HepG2 (cell line): ENCODE results near the gene DOK7. TPM values are rescaled to one million over a fixed set of nuclear protein-coding genes. Genes with fewer than 3 reads are reported as not detected.

Experiments used
- ARNT2 ChIP-seq: sonication (generic); formaldehyde crosslinking; IDR thresholded peaks from 2 replicates; pipeline ENCODE4 v1.8.0; 2022; ENCODE audit warnings: mild to moderate bottlenecking, low read depth, missing genetic modification reagents, moderate library complexity
- GLI4 ChIP-seq: sonication (generic); formaldehyde crosslinking; IDR thresholded peaks from 2 replicates; pipeline ENCODE4 v1.5.1; 2020; ENCODE audit warnings: missing genetic modification reagents, mild to moderate bottlenecking, moderate library complexity, borderline replicate concordance
- HDAC2 ChIP-seq: sonication (generic); formaldehyde crosslinking; IDR thresholded peaks from 2 replicates; pipeline ENCODE4 v1.4.0; 2020; ENCODE audit warnings: missing genetic modification reagents
- JDP2 ChIP-seq: sonication (generic); formaldehyde crosslinking; IDR thresholded peaks from 2 replicates; pipeline ENCODE4 v1.8.1; 2022; ENCODE audit warnings: missing genetic modification reagents, borderline replicate concordance
- KIAA2018 ChIP-seq: sonication (generic); formaldehyde crosslinking; IDR thresholded peaks from 2 replicates; pipeline ENCODE4 v1.5.0; 2020; ENCODE audit warnings: mild to moderate bottlenecking, missing genetic modification reagents, borderline replicate concordance
- MEIS1 ChIP-seq: sonication (generic); formaldehyde crosslinking; IDR thresholded peaks from 2 replicates; pipeline ENCODE4 v1.9.0; 2021; ENCODE audit warnings: mild to moderate bottlenecking, missing genetic modification reagents, moderate library complexity, borderline replicate concordance
- MTA3 ChIP-seq: sonication (generic); formaldehyde crosslinking; IDR thresholded peaks from 2 replicates; pipeline ENCODE4 v1.4.0; 2020; ENCODE audit warnings: missing genetic modification reagents
- PRPF4 ChIP-seq: fragments of 200-400 bp; formaldehyde crosslinking; IDR thresholded peaks from 2 replicates; pipeline ENCODE4 v1.6.1; 2016; ENCODE audit warnings: low read length, low read depth; ENCODE audit not compliant: poor library complexity, severe bottlenecking
- SP1 ChIP-seq, 2 experiments: fragments of 450-650 bp in 1 of 2; sonication (generic) in 1 of 2; formaldehyde crosslinking in 1 of 2; IDR thresholded peaks; 2 replicates each; pipeline versions ENCODE4 v1.4.0 to v1.6.1; 2016 to 2020; ENCODE audit warnings: missing genetic modification reagents in 1 of 2
- TFAP4 ChIP-seq: sonication (generic); IDR thresholded peaks from 2 replicates; pipeline ENCODE4 v1.6.1; 2016; ENCODE audit warnings: low read depth, borderline replicate concordance
- TFE3 ChIP-seq: IDR thresholded peaks from 2 replicates; pipeline ENCODE4 v1.6.1; 2016
- ZBTB2 ChIP-seq: sonication (generic); formaldehyde crosslinking; IDR thresholded peaks from 2 replicates; pipeline ENCODE4 v1.8.0; 2022; ENCODE audit warnings: low read depth, missing genetic modification reagents
- ZBTB21 ChIP-seq: sonication (generic); formaldehyde crosslinking; IDR thresholded peaks from 2 replicates; pipeline ENCODE4 v1.4.0; 2020; ENCODE audit warnings: missing genetic modification reagents
- ZBTB8A ChIP-seq: sonication (generic); formaldehyde crosslinking; IDR thresholded peaks from 2 replicates; pipeline ENCODE4 v1.4.0; 2020; ENCODE audit warnings: mild to moderate bottlenecking, low read depth, missing genetic modification reagents, borderline replicate concordance
- ZNF430 ChIP-seq: sonication (generic); formaldehyde crosslinking; IDR thresholded peaks from 2 replicates; pipeline ENCODE4 v1.9.0; 2021; ENCODE audit warnings: mild to moderate bottlenecking, missing genetic modification reagents
- ZNF790 ChIP-seq: sonication (generic); formaldehyde crosslinking; IDR thresholded peaks from 2 replicates; pipeline ENCODE4 v1.8.0; 2022; ENCODE audit warnings: missing genetic modification reagents, mild to moderate bottlenecking, borderline replicate concordance
- polyA plus RNA-seq, 8 experiments: library from polyadenylated mRNA; depleted of rRNA in 3 of 8; stranded (reverse) in 7 of 8; unstranded in 1 of 8; fragments of >200 nt; fragmentation: Illumina TruSeq in 4 of 8; extraction: Trizol in 4 of 8; gene quantifications; 2 replicates each; pipeline versions ENCODE4 v1.2.1 to v1.2.3, GENCODE V29; 2011 to 2016; ENCODE audit warnings: low read depth in 4 of 8, missing spikeins in 1 of 8, mixed read lengths in 1 of 8; ENCODE audit not compliant: insufficient read depth in 1 of 8
- total RNA-seq, 5 experiments: library from RNA; depleted of rRNA; stranded (reverse); fragments of >200 nt; fragmentation: Illumina TruSeq; extraction: Trizol; gene quantifications; 2 replicates each; pipeline ENCODE4 v1.2.3, GENCODE V29; 2016; ENCODE audit warnings: low read depth in 1 of 5

DOK7 gene
- total and polyA plus RNA-seq, 2 of the 13 experiments (the other 11 are each of a cell fraction or from before 2014, with no cell fraction given) = 0.03 to 0.07 TPM

- TF ChIP-seq KIAA2018 (no peak), TFE3 (CRISPR knock-in tag) (no peak), ZNF430 (CRISPR knock-in tag) (no peak), ZBTB2 (no peak; the same call in 1 of the 2 replicates), JDP2 (CRISPR knock-in tag) (no peak), ZNF790 (CRISPR knock-in tag) (0 out of 2 replicates have a peak, but pooled peaks have one; percentile 59), SP1 (IDR thresholded peaks at IDR 0.05) (no peak), SP1 (CRISPR knock-in tag; IDR thresholded peaks at IDR 0.05) (0 out of 2 replicates have a peak, but pooled peaks have one; percentile 31), ARNT2 (no peak), ZBTB8A (CRISPR knock-in tag) (0 out of 2 replicates have a peak, but pooled peaks have one; percentile 36), HDAC2 (CRISPR knock-in tag) (0 out of 2 replicates have a peak, but pooled peaks have one; percentile 35), ZBTB21 (CRISPR knock-in tag) (no peak), PRPF4 (no peak), TFAP4 (peak; percentile 45; the same call in 1 of the 2 replicates), MTA3 (no peak), GLI4 (CRISPR knock-in tag) (0 out of 2 replicates have a peak, but pooled peaks have one; percentile 13), MEIS1 (peak; percentile 55; the same call in 1 of the 2 replicates)
These were observed 20.0 kb upstream of the DOK7 start (continued) for GRCh38 chr4:3442959-3443749.
